GM21825 (cell line): ENCODE measurements around the gene IL20RA.

Source experiments
- ATAC-seq: cut with Tn5 transposase; IDR thresholded peaks from one replicate; pipeline ENCODE4 v1.9.1; 2021; ENCODE audit warnings: mild to moderate bottlenecking, moderate library complexity; ENCODE audit not compliant: unreplicated experiment

IL20RA gene

DNA sequence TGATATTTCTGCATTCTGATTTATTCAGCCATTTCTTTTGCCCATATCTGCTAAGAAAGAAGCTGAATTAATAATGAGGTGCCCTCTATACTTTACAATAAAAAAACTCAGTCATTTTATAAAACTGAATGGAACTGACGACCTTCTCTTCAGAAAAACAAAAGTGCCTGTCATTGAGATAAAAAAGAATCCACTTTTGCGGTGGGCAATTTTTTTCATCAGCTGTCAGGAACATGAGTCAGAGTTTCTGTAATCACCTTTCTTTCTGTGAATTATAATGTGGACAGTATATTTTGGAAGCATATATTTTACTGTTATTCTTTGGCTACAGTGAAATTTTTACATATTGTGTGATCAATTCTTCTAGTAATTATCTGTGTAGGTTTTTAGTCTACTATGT, 33.4 kb downstream of the IL20RA start:
- ATAC-seq = no peak

DNA sequence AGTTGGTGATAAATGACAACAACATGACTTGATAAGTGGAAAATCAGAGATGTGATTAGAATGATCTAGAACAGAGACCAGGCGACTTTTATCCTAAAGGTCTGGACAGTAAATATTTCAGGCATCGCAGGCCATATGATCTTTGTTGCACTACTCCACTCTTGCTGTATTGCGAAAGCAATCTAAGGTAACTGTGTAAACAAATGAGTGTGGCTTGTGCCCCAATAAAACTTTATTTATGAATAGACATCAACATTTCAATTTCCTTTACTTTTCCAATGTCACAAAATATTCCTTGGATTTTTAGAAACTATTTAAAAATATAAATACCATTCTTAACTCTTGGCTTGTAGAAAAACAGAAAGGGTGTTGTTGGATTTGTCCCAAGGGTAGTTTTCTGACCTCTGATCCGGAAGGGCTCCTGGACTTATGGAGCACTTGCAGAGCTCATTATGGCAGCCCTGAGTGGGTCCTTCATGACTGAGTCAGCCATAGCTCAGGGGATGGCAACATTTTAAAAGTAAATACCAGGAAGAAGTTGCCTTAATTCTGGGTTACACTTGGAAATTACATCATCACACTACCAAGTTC, 34.5 kb downstream of the IL20RA start:
- ATAC-seq = no peak

DNA sequence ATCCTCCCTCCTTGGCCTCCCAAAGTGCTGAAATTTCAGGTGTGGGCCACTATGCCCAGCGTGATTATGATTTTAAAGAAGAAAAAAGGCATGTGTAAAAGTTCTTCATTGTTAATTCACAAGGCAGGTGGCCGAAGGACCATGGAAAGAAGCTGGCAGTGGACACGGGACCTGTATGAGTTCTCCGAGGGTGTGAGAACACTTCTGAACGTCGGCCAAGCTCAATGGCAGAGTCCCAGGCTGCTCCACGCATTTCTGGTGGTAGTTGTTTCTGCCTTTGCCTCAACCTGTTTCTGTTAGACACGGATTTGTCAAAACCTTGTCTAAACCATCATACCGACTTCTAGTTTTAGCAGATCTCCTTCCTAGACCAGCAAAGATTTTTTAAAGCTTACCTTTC, 36.6 kb downstream of the IL20RA start:
- ATAC-seq = no peak

GRCh38 chr6:137006056-137006455, 38.7 kb downstream of the IL20RA start:
- ATAC-seq = no peak

DNA sequence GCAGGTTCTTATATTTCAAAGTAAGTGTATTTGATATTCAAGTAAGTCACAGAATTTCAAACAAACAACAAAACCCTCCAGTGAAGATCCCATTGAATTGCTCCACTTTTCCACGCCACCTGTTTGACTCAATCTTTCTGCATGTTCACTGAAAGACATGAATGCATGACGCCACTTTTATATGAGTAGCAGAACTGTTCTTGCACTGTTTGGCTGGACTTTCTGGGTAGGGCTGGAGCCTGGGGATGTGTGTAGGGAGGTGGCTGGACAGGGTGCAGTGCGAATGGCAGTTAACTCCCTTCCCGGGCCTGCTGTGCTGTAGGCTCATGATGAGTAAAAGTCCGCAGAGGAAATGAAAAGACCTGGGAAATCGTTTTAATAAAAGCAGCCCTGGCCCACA, 39.7 kb downstream of the IL20RA start:
- no peak for ATAC-seq

GRCh38 chr6:137002505-137002904, 42.3 kb downstream of the IL20RA start:
- ATAC-seq = no peak

GRCh38 chr6:137001977-137002302, 42.8 kb downstream of the IL20RA start:
- ATAC-seq = no peak

GRCh38 chr6:137001299-137001976, 43.3 kb downstream of the IL20RA start:
- ATAC-seq = no peak

GRCh38 chr6:137000825-137001224, 43.9 kb downstream of the IL20RA start:
- ATAC-seq = no peak

- no peak for ATAC-seq
Measured at GRCh38 chr6:136995521-136995920, 49.2 kb downstream of the IL20RA start.

DNA sequence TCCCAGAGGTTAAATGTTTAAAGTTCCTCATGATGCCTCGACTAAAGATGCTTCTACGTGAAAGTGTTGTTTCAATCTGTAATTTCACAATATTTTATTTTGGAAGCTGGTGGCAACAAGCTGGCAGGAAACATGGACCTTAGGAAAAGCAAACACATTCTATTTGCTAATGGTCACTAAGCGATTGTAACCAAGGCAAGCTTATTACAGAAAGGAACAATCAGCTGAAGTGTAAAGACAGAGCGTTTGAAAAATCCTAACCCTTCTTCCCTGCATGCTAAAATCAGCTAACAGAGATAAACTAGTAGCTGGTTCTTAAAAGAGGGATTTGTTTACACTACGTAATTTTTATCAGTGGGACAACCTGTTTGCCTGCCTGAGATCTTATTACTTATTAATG, 50.0 kb downstream of the IL20RA start:
- no peak for ATAC-seq

DNA sequence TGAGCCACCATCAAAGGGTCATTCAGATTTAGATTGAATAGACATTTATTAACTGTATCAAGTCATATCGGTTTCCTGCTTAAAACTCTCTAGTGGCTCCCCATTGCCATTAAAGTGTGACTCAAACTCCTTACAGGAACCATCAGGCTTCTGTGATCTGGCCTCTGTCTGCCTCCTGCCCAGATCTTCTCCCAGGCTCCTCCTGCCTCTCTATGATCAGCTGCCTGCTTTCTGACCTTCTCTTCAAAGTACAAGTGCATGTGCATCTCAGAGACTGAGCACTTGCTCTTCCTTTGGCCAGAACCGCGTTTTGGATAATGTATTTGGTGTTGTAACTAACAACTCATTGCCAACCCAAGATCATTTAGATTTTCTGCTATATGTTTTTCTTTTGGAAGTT, 52.7 kb downstream of the IL20RA start:
- ATAC-seq = no peak

DNA sequence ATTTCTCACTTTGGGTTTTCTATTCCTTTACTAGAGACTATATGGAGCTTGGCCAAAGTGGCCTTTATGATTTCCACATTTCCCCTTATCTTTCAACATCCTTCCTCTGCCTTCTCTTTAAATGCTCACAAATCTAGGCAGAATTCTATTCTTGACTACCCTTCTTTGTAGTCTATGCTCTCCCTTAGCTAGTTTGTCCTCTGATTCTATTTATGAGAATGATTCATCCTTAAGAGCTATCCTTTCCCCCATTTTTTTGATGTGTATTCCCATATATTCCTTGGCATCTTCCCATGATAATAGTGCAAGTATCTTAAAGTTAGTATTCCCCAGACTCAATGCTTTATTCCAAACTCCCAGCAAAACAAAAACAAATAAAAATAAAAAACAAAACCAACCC, 53.1 kb downstream of the IL20RA start:
- no peak for ATAC-seq

DNA sequence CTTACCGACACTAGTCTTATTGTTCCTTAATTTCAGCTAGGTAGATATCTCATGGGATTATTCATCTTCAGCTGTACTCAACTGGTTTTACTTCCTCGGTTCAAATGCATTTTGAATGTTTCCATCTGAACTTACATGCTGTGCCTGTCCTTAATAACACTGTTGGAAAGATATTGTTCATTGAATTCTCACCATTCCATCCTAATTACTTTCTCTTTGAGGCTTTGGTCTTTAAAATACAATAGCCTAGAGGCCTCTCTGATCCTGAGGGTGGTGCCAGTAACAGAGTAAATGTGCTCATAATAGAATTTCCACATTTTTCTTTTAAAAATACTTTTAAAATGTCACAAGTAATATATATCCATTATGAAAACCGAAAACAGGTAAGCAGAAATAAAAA, 54.0 kb downstream of the IL20RA start:
- ATAC-seq = no peak

GRCh38 chr6:136990242-136990578, 54.6 kb downstream of the IL20RA start:
- ATAC-seq = no peak

GRCh38 chr6:136989571-136990241, 55.1 kb downstream of the IL20RA start:
- no peak for ATAC-seq

- ATAC-seq = no peak
Measured at GRCh38 chr6:136987526-136987925, 57.2 kb downstream of the IL20RA start.

DNA sequence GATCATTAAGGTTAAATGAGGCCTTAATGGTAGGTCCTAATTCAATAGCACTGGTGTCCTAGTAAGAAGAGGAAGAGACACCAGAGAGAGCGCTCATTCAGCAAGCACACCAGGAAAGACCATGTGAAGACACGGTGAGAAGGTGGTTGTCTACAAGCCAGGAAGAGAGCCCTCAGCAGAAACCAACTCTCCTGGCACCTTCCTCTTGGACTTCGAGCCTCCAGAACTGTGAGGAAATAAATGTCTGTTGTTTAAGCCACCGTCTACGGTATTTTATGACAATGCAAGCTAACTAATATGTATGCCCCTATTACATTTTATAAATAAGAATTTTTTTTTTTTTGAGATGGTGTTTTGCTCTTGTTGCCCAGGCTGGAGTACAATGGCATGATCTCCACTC, 59.3 kb downstream of the IL20RA start:
- no peak for ATAC-seq

DNA sequence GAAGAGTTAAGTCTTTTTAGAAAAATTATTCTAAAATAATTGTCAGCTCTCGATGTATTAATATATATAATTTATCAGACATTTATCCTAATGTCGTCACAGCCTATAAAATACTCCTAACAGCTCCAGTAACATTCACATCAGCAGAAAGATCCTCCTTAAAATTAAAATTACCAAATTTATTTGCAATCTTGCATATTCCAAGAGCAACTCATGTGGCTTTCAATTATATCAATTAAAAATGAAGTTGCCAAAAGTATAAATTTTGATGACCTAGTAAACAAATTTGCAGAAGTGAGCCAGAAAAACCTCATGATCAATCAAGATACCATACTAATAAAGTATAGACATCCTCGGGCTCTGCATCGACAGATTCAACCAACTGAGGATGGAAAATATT, 60.2 kb downstream of the IL20RA start:
- no peak for ATAC-seq

- ATAC-seq = no peak
Measured at GRCh38 chr6:136983687-136984086, 61.1 kb downstream of the IL20RA start.

DNA sequence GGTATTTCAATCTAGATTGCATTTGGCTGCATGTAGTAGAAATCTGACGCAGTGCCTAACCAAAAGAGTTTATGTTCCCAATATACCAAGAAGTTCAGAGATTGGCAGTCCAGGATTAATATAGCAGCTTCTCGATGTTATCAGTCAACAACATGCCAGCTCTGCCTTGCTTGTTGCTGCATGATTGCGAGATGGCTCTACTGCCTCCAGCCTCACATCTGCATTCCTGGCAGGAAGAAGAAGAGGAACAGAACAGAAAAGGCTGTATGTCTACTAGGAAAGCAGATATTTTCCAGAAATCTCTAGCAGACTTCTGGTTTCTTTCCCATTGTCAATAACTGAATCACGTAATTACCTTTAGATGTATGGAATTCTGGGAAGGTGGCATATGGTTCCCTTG, 61.8 kb downstream of the IL20RA start:
- ATAC-seq = no peak

- ATAC-seq = no peak
Measured at GRCh38 chr6:136980070-136980469, 64.7 kb downstream of the IL20RA start.

- no peak for ATAC-seq
Measured at GRCh38 chr6:136979206-136979605, 65.6 kb downstream of the IL20RA start.
